HL-60/S4 (cell line): ENCODE data around the gene DENND5A.

Experiments
- in situ Hi-C: fragments of 300-500 bp; cut with MboI; formaldehyde crosslinking; loops from 2 replicates; pipeline ENCODE4 v1.14.3; 2022; ENCODE audit warnings: low sequenced_read_pairs

The DENND5A gene

GRCh38 chr11:9142732-9143131 is 122.4 kb downstream of the DENND5A start:
- in situ Hi-C loops: no loop called here

DNA sequence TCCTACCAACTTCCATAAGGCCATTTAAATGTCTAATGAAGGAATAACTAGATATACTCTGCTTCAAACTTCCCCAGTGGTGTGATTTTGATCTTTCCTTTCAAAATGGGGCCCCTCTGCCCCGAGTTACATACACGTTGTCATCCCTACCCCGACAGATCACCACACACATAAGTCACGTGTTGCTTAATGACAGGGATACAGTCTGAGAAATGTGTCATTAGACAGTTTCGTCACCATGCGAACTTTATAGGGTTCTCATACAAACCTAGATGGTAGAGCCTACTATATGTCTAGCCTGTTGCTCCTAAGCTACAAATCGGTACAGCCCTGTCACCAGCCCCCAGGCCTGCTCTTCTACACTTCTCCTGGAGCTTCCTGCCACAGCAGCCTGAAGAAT is 124.0 kb downstream of the DENND5A start:
- in situ Hi-C loops: no loop called here

DNA sequence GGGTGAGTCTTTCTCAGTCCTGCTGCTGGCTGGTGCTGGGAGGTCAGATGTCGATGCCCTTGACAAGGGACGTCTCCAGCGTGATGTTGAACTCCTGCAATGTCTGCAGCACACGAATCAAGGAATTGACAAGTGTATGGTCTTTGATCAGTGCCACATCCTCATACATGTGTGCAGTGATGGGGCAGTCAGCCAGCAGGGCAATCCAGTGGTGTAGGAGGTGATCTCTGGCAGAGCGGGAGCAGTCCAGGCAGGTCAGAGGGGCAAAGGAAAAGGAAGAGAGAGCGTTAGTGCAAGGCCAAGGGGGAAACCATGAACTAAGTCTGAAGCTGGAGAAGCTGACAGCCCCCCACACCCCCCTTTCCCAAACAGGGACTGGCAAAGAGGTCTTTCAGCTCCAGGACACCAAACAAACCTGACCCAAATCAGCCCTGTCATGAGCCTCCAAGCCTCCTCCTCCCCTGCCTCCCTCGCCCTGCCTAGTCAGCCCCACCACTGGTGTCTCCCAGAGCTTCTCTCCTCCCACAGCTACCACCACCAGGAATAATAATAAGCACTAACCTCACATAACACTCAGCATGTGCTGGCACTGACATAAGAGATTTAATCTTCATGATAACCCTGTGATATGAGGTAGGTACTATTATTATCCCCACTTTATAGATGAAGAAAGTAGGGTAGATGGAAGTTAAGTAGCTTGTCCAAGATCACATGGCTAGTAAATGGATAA is 125.4 kb downstream of the DENND5A start:
- in situ Hi-C loops: loop anchor here (10.0 kb wide), 1 partner anchor 755 kb away; no protein-coding TSS in a partner anchor

GRCh38 chr11:9138612-9139579 is 126.3 kb downstream of the DENND5A start:
- in situ Hi-C loops: loop anchor here (10.0 kb wide), 1 partner anchor 754 kb away; no protein-coding TSS in a partner anchor

DNA sequence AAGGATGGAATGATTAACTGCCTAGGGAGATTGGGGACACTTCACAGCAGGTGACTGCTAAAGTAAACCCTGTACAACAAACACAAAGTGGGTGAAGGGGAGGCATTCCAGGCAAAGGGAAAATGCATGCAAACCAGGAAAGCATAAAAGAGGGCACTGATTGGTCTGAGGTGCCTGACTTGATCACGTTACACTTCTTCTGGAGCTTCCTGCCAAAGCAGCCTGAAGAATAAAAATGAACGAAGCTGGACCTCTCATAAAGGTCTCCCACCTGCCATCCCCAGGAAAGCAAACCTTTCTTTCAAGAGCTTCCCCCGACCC is 127.1 kb downstream of the DENND5A start:
- in situ Hi-C loops: loop anchor here (10.0 kb wide), 1 partner anchor 753 kb away; no protein-coding TSS in a partner anchor

- in situ Hi-C loops: loop anchor here (10.0 kb wide), 1 partner anchor 753 kb away; no protein-coding TSS in a partner anchor
Measured at GRCh38 chr11:9137293-9138132, 127.6 kb downstream of the DENND5A start.

DNA sequence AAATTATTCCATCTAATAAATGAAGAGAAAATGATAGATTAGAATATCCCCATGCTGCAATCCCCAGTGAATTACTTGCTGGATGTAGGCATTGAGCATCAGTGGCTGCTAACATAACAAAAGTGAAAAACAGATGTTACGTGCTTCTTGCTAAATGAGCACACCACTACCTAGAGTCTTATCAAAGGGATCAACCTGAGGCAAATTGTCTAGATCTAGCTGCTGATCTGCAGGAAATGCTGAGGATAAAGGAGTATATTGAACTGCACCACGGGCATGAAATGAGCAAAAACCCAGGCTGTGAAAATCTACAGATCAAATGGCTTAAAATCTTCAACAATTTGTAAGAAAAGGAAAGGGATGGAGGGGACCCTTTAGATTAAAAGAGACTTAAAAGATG is 128.4 kb downstream of the DENND5A start:
- in situ Hi-C loops: loop anchor here (10.0 kb wide), 1 partner anchor 752 kb away; no protein-coding TSS in a partner anchor

GRCh38 chr11:9133956-9134355 is 131.2 kb downstream of the DENND5A start:
- in situ Hi-C loops: loop anchor here (10.0 kb wide), 1 partner anchor 749 kb away; no protein-coding TSS in a partner anchor

GRCh38 chr11:9132203-9132878 is 132.8 kb downstream of the DENND5A start:
- in situ Hi-C loops: loop anchor here (10.0 kb wide), 1 partner anchor 748 kb away; no protein-coding TSS in a partner anchor

DNA sequence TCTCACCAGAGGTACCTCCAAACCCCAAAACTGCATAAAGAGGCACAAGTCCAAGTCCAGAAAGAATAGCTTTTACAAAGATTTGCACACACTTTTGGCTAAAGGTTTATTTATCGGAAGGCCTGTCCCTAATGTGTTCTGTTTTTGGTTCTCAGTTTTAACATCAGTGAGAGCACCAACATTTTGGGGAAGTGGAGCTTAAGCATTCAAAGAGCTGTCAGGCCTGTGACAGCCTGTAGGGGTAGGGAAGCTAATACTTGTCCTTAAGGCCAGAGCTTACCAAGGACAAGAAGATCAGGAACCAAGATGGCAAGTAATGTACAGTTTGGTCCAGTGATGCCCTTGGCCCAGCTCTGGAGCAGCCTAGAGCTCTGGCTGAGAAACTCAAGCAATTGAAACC is 134.9 kb downstream of the DENND5A start:
- in situ Hi-C loops: loop anchor here (10.0 kb wide), 1 partner anchor 745 kb away; no protein-coding TSS in a partner anchor

DNA sequence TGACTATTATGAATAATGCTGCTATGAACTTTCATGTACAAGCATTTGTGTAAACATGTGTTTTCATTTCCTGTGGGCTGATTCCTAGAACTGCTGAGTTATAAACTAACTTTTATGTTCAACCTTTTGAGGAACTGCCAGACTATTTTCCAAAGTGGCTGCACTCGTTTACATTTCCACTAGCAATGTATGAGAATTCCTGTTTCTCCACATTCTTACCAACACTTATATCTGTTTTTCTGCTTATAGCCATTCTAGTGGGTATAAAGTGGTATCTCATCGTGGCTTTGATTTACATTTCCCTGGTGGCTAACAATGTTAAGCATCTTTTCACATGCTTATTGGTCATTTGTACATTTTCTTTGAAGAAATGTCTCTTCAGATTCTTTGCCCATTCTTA is 138.5 kb downstream of the DENND5A start:
- in situ Hi-C loops: no loop called here

GRCh38 chr11:9125185-9125886 is 139.8 kb downstream of the DENND5A start:
- in situ Hi-C loops: no loop called here

- in situ Hi-C loops: no loop called here
Measured at GRCh38 chr11:9123595-9124304, 141.4 kb downstream of the DENND5A start.

- in situ Hi-C loops: no loop called here
Measured at GRCh38 chr11:9121469-9121796, 143.7 kb downstream of the DENND5A start.

GRCh38 chr11:9120664-9121468 is 144.3 kb downstream of the DENND5A start:
- in situ Hi-C loops: no loop called here

GRCh38 chr11:9118277-9118676 is 146.9 kb downstream of the DENND5A start:
- in situ Hi-C loops: no loop called here

DNA sequence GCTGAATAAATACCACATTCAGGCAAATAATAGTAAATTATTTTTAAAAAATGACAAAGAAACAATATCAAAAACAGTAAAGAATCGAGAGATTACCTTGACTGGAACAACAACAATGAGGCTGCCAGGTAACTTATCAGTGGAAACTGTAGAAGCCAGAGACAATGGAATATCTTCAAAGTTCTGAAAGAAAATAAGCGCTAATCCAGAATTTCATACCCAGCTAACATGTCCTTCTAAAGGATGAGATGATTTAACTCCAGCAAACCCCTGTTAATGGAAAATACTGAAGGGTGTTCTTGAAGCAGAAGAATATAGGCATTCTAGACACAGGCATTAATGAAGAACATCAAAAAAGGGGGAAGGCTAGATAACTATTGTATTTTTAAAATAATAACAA is 153.1 kb downstream of the DENND5A start:
- in situ Hi-C loops: no loop called here
